ENCODE data around the gene CELF2. TPM values are rescaled to one million over a fixed set of nuclear protein-coding genes. Genes with fewer than 3 reads are reported as not detected.
"Not testable (repeated sequence)": the region's sequence is repeated elsewhere in the genome, so short reads cannot be mapped to it uniquely, and the experiment has no call there.

CELF2 gene
- total RNA-seq, 1 donor from 2014 or later = 4.0 TPM

- DNase-seq (ENCODE audit: low read depth in 2 of 2) = not testable (repeated sequence)
Measured at GRCh38 chr10:11123892-11124291, 106.2 kb downstream of the CELF2 start.

GRCh38 chr10:11125004-11125403 is 107.3 kb downstream of the CELF2 start:
- no peak for DNase-seq (ENCODE audit: low read depth in 2 of 2)

DNA sequence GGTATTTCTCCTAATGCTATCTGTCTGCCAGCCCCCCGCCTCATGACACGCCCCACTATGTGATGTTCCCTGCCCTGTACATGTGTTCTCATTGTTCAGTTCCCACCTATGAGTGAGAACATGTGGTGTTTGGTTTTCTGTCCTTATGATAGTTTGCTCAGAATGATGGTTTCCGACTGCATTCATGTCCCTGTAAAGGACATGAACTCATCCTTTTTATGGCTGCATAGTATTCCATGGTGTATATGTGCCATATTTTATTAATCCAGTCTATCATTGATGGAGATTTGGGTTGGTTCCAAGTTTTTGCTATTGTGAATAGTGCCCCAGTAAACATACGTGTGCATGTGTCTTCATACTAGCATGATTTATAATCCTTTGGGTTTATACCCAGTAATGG is 109.3 kb downstream of the CELF2 start:
- DNase-seq (ENCODE audit: low read depth in 2 of 2) = not testable (repeated sequence)

- DNase-seq (ENCODE audit: low read depth in 2 of 2) = no peak
Measured at GRCh38 chr10:11131112-11131639, 113.5 kb downstream of the CELF2 start.

DNA sequence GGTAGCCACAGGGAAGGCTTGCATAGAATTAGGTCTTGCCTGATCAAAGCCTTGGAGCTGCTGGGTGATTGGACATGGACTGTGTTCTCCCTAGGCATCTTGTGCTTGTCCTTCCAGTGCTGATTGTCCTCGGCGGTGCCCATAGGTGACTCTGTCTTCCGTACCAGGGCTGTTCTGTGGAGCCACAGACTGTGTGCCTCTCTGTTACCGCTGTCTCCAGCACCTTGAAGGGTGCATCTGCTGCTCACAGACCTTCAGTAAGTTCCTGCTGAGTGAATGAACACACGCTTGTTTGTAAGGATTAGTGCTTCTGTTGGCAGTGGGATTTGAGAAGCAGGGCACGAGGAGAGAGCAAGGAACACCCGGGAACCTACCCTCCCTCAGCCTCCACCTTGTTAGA is 116.7 kb downstream of the CELF2 start:
- no peak for DNase-seq (ENCODE audit: low read depth in 2 of 2)

DNA sequence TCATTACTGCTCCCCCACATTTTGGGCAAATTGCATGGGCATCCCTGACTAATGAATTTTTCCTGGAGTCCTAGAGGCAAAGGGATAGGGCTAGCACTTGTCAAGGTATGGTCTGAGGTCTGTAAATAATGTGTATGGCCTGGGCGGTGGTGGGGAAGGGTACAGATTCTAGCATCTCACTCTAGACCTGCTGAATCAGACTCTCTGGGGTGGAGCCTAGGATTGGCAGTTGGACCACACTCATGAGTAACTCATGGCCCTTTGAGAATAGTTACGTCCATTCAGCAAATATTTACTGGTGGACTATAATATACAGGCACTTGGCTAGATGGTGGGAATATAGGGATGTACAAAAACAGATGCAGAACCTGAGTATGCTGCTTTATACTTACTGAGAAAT is 118.0 kb downstream of the CELF2 start:
- no peak for DNase-seq (ENCODE audit: low read depth in 2 of 2)

GRCh38 chr10:11138314-11139033 is 120.8 kb downstream of the CELF2 start:
- no peak for DNase-seq (ENCODE audit: low read depth in 2 of 2)

DNA sequence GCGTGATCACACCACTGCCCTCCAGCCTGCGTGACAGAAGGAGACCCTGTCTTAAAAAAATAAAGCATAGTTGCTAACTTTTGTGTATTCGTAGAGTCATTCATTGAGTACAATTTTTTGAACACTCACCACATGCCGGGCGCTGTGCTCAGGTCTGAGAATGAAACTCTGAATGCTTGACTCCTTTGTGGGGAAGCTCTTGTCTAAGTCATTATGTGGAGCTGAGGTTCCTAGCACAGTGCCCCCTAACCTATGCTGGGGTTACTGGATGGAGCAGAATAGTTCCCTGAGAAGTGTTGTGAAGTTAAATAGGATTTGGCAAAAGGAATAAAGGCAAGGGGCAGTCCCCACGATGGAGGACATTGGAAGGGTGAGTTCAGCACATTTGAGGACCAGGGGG is 123.3 kb downstream of the CELF2 start:
- no peak for DNase-seq (ENCODE audit: low read depth in 2 of 2)

DNA sequence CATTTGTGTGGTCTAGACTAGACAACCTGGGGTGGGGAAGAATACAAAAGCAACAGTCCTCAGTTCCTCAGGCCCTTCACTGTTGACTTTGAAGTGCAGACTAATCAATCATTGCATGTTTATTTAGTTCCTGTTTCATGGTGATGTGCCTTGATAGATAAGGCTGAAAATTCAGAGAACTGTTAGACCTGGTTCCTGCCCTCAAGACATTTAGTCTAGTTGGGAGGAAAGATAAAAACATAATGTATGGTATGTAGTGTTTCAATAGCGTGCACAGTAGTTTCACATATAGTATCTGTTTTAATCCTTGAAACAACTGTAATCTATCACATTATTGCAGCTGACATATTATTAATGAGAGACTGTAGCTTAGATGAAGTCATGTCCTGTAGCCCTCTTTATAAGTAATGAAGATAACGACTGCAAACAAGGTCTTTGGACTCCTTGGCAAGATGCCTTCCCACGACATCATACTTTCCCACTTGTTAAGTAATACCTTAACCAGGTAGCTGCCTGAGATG is 124.0 kb downstream of the CELF2 start:
- peak in 1 of 2 donors; percentile 44 for DNase-seq (ENCODE audit: low read depth in 2 of 2)

DNA sequence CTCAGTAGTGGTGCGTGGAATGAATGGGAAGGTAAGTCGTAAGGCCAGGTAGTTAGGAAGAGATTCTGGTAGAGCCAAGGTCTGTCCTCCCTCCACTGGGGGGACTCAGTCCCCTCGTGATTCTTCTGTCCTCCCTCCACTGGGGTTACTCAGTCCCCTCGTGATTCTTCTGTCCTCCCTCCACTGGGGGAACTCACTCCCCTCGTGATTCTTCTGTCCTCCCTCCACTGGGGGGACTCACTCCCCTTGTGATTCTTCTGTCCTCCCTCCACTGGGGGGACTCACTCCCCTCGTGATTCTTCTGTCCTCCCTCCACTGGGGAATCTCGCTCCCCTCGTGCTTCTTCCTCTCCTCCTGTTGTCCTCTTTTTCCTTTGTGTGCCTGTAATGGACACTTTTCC is 125.1 kb downstream of the CELF2 start:
- DNase-seq (ENCODE audit: low read depth in 2 of 2) = no peak

DNA sequence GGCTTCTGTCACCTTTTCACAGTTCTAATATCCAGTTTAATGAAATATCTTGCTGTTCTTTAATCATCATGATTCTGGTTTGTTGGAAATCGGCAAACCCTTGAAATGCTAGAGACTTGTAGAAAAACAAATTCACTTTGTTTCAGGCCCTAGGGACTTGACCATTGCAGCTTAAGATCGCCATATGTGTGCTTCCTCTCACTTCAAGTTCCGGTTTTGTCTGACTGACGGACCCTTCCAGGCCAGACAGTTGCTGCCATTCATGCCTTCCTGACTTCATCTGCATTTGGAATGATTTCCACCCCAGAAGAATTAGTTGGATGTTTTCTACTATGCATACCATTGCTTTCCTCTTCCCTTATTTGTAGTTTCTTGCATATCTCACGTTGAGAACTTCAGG is 125.6 kb downstream of the CELF2 start:
- DNase-seq (ENCODE audit: low read depth in 2 of 2) = no peak

DNA sequence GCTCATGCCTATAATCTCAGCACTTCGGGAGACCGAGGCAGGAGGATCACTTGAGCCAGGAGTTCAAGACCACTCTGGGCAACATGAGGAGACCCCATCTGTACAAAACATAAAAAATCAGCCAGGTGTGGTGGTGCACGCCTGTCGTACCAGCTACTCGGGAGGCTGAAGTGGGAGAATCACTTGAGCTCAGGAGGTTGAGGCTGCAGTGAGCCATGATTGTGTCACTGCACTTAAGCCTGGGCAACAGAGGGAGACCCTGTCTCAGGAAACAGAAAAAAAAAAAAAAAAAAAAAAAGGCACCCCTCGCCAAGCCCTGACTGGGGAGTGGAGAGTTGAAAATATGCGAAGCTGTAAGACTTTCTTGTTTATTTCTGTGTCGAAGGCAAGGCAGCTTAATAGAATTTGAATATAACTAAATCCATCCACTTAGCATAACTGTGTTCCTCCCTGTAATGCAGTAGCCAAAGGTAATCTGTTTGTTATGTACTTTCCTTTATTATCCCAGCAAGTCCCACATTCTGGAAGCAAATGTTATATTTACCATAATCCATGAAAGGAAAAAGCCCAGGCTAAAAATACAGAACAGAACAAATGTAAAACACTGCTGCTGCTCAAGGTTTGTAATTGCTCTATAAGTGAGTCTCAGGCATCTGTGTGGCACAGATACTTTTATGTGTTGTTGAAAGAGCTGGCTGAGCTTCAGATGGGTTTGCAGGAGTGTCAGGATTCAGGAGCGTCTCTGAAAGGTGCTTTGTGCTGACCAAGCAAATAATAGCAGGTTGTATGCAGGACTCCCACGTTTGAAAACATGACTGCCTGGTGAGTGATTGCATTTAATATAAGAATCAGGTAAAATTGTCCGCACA is 127.2 kb downstream of the CELF2 start:
- no peak for DNase-seq (ENCODE audit: low read depth in 2 of 2)

- DNase-seq (ENCODE audit: low read depth in 2 of 2) = no peak
Measured at GRCh38 chr10:11145495-11145855, 127.8 kb downstream of the CELF2 start.

GRCh38 chr10:11146402-11147171 is 128.9 kb downstream of the CELF2 start:
- DNase-seq (ENCODE audit: low read depth in 2 of 2) = no peak

DNA sequence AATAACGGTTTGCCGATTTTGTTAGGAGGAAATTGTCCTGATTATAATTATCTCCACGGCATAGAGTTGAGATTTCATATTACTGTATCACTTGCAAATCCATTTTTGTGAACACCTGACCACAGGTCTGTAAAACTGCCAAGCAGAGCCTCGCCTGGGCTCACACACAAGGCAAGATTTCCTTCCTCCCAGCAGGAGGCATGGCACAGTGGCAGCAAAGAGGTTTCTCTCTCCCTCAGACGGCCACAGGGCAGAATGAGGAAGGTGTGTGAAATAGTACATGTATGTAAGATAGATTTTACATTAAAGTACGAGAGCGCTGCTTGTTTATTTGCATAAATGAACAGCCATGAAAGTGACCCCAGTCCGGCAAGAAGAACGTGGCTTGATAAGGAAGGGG is 130.1 kb downstream of the CELF2 start:
- no peak for DNase-seq (ENCODE audit: low read depth in 2 of 2)

DNA sequence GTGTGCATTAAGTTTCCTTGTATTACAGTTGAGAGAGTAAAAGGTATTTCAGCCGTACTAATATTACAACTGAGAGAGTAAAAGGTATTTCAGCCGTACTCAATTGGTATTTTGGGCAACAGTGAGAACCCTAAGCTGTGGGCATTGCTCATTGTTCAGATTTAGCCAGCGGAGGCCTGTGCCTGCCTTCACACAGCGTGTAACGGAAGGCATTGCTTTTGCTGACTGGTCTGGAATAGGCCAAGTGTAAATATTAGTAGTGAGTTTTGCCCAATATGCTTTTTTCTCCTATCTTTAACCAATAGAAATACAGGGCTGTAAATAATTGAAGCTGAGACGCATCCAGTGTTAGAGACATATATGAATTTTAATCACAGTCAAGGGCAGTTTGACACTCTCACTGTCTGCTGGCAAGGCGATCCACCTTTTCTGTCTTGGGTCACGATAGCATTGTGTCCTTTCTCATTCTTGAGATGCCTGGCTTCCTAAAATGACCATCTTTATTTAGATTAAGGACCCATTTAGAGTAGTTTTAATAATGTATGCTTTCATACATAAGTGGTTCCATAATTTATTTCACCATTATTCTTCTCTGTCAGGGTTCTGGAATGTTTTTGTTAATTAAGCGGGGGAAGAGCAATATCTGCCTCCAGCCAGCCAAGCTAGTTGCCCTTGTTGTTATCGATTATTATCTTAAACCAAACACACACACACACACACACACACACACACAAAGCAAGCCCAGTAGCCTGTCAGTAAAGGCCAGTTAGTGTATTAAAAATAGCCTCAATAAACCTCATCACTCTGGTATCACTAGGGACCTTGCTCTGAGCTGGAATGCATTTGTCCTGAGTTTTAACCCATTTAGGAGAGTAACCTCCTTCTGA is 130.7 kb downstream of the CELF2 start:
- no peak for DNase-seq (ENCODE audit: low read depth in 2 of 2)

- no peak for DNase-seq (ENCODE audit: low read depth in 2 of 2)
Measured at GRCh38 chr10:11149807-11150141, 132.1 kb downstream of the CELF2 start.

GRCh38 chr10:11150231-11150731 is 132.6 kb downstream of the CELF2 start:
- no peak for DNase-seq (ENCODE audit: low read depth in 2 of 2)

DNA sequence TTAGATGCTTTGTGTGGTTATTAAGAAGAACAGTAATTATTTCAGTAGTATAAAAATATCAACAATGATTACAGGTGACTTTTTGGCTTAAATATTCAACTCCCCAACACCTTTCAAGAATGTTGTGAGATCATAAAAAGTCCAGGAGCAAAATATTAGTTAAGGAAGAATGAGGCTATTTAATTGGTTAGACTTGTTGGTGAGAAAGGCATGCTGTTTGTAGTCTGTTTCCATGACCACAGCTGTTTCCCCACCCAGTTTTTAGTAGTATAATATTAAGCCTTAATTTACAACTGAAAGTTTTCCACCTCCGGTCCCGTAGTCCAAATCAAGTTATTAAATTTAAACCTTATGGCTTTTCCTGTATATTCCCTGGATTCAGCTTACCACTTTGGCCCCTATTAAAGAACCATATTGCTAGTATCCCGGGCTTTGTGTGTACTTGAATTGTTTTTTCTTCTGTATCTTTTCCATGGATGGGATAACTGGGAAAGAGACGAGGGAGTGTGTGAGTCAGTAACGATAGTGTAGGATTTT is 133.3 kb downstream of the CELF2 start:
- no peak for DNase-seq (ENCODE audit: low read depth in 2 of 2)

GRCh38 chr10:11152801-11153200 is 135.1 kb downstream of the CELF2 start:
- no peak for DNase-seq (ENCODE audit: low read depth in 2 of 2)

Measured in dermis microvascular lymphatic vessel endothelial cell (primary cell).